Endothelial cell (in vitro differentiated cells): ENCODE measurements around the gene VNN1. TPM values are rescaled to one million over a fixed set of nuclear protein-coding genes. Genes with fewer than 3 reads are reported as not detected.

Experiments used
- DNase-seq: peaks from one replicate; pipeline ENCODE4 v3.0.0; 2021; ENCODE audit warnings: low spot score
- H3K27ac Mint-ChIP-seq: one replicate; pipeline ENCODE4 v1.8.0; 2021; ENCODE audit warnings: mixed read lengths, inconsistent platforms; ENCODE audit not compliant: unreplicated experiment
- H3K27me3 Mint-ChIP-seq: one replicate; pipeline ENCODE4 v1.8.0; 2021; ENCODE audit warnings: mild to moderate bottlenecking, moderate library complexity, mixed read lengths, inconsistent platforms; ENCODE audit not compliant: unreplicated experiment
- H3K36me3 Mint-ChIP-seq: one replicate; pipeline ENCODE4 v1.8.0; 2021; ENCODE audit warnings: mild to moderate bottlenecking, low read depth, mixed read lengths, inconsistent platforms; ENCODE audit not compliant: unreplicated experiment
- H3K4me1 Mint-ChIP-seq: one replicate; pipeline ENCODE4 v1.8.0; 2021; ENCODE audit warnings: mild to moderate bottlenecking, mixed read lengths, inconsistent platforms; ENCODE audit not compliant: unreplicated experiment
- H3K4me3 Mint-ChIP-seq: one replicate; pipeline ENCODE4 v1.8.0; 2021; ENCODE audit warnings: mild to moderate bottlenecking, mixed read lengths, inconsistent platforms; ENCODE audit not compliant: unreplicated experiment
- H3K9me3 Mint-ChIP-seq: one replicate; pipeline ENCODE4 v1.8.0; 2021; ENCODE audit warnings: mixed read lengths, inconsistent platforms; ENCODE audit not compliant: unreplicated experiment
- CTCF ChIP-seq: fragments of 200-600 bp; sonication (generic); IDR thresholded peaks from one replicate; pipeline ENCODE4 v1.5.0; 2021; ENCODE audit warnings: antibody characterized with exemption; ENCODE audit not compliant: unreplicated experiment
- total RNA-seq: library from RNA; stranded (reverse); fragmentation: NEBNext Ultra II Directional; extraction: Animal tissue kit (Norgen Biotek cat#: 25700); gene quantifications from one replicate; pipeline ENCODE4 v1.2.1, GENCODE V29; 2021; ENCODE audit not compliant: unreplicated experiment

The VNN1 gene
- total RNA-seq, 1 donor from 2014 or later = 1.5 TPM

- DNase-seq = no peak
- Mint-ChIP-seq H3K4me3 (no peak overlapping the region), H3K4me1 (no peaks in the 10 kb centered on the region), H3K27me3 (peaks cover 2% of the 10 kb centered on the region), H3K9me3 (no peaks in the 10 kb centered on the region), H3K36me3 (no peaks in the 10 kb centered on the region), H3K27ac (no peak overlapping the region)
- TF ChIP-seq CTCF = no peak
Measured at GRCh38 chr6:132748446-132748845, 34.6 kb upstream of the VNN1 start.

- H3K27ac Mint-ChIP-seq = no peak overlapping the region
- peaks cover 2% of the 10 kb centered on the region for H3K27me3 Mint-ChIP-seq
- no peaks in the 10 kb centered on the region for H3K9me3 Mint-ChIP-seq
- H3K36me3 Mint-ChIP-seq = no peaks in the 10 kb centered on the region
- no peak for TF ChIP-seq CTCF
- H3K4me3 Mint-ChIP-seq = no peak overlapping the region
- no peak for DNase-seq
- no peaks in the 10 kb centered on the region for H3K4me1 Mint-ChIP-seq
Measured at GRCh38 chr6:132746048-132746447, 32.2 kb upstream of the VNN1 start.

- DNase-seq = no peak
- Mint-ChIP-seq H3K4me1 (peaks cover 3% of the 10 kb centered on the region), H3K9me3 (no peaks in the 10 kb centered on the region), H3K27ac (no peak overlapping the region), H3K36me3 (no peaks in the 10 kb centered on the region), H3K4me3 (no peak overlapping the region), H3K27me3 (peaks cover 2% of the 10 kb centered on the region)
- TF ChIP-seq CTCF = no peak
Measured at GRCh38 chr6:132742495-132742894, 28.6 kb upstream of the VNN1 start.

GRCh38 chr6:132741281-132741680, 27.4 kb upstream of the VNN1 start:
- Mint-ChIP-seq H3K27me3 (no peaks in the 10 kb centered on the region), H3K36me3 (no peaks in the 10 kb centered on the region), H3K4me3 (no peak overlapping the region), H3K27ac (no peak overlapping the region), H3K9me3 (no peaks in the 10 kb centered on the region), H3K4me1 (peaks cover 3% of the 10 kb centered on the region)
- TF ChIP-seq CTCF = no peak
- no peak for DNase-seq

- H3K27me3 Mint-ChIP-seq = peaks cover 1% of the 10 kb centered on the region
- H3K4me3 Mint-ChIP-seq = no peak overlapping the region
- H3K36me3 Mint-ChIP-seq = no peaks in the 10 kb centered on the region
- DNase-seq = no peak
- no peaks in the 10 kb centered on the region for H3K9me3 Mint-ChIP-seq
- TF ChIP-seq CTCF = no peak
- H3K27ac Mint-ChIP-seq = no peak overlapping the region
- peaks cover 3% of the 10 kb centered on the region for H3K4me1 Mint-ChIP-seq
Measured at GRCh38 chr6:132736239-132736638, 22.4 kb upstream of the VNN1 start.
